GM12878 (cell line): Measurements from ENCODE around the gene TMEM250. TPM values are rescaled to one million over a fixed set of nuclear protein-coding genes. Genes with fewer than 3 reads are reported as not detected.

Source experiments
- ATAC-seq: fragments of 200-7000 bp; cut with Tn5 transposase; 3 replicates; pipeline ENCODE4 v1.9.1; 2020; ENCODE audit warnings: mild to moderate bottlenecking, moderate library complexity
- BruUV-seq: library from RNA; stranded (reverse); fragments of 400-500 nt; replicated peaks from 2 replicates; lab custom pipeline; 2021; lab: Mats Ljungman, UMichigan
- CTCF ChIA-PET: fragments of 300-600 bp; sonication (Branson Sonifier 250); formaldehyde crosslinking; extraction: SDS; loops from one replicate; lab custom pipeline; 2021; ENCODE audit warnings: inconsistent platforms; lab: Yijun Ruan, JAX
- POLR2A ChIA-PET: fragments of 350-600 bp; formaldehyde crosslinking; extraction: SDS; loops from one replicate; lab custom pipeline; 2021; ENCODE audit warnings: inconsistent platforms; lab: Charles Lee
- RAD21 ChIA-PET: fragments of 300-600 bp; sonication (Branson Sonifier 250); formaldehyde crosslinking; loops from one replicate; lab custom pipeline; 2023; ENCODE audit warnings: antibody characterized with exemption; ENCODE audit not compliant: unreplicated experiment; lab: Charles Lee
- SMC1A ChIA-PET: fragments of 300-600 bp; sonication (Branson Sonifier 250); formaldehyde crosslinking; loops from one replicate; lab custom pipeline; 2023; ENCODE audit not compliant: unreplicated experiment, uncharacterized antibody; lab: Charles Lee
- DNase-seq: peaks from one replicate; pipeline ENCODE4 v3.0.0-alpha.2; 2011; ENCODE audit warnings: low read depth, low spot score
- FAIRE-seq: peaks from 3 replicates; lab custom pipeline; 2011; peaks lifted over from hg19 to GRCh38; lab: Jason Lieb, UNC
- H2AFZ ChIP-seq: 2 replicates; pipeline ENCODE4 v1.6.0; 2011; ENCODE audit warnings: low read depth, low read length, control low read depth; ENCODE audit not compliant: control insufficient read depth
- H3K27ac ChIP-seq: 2 replicates; pipeline ENCODE4 v1.5.1; 2011; ENCODE audit warnings: control low read depth; ENCODE audit not compliant: control insufficient read depth, insufficient read depth
- H3K27me3 ChIP-seq, 2 experiments: replicated peaks in 1 of 2; 2 replicates each; pipeline versions ENCODE4 v1.6.0 to v1.6.1; 2011; ENCODE audit warnings: low read length in 1 of 2; ENCODE audit not compliant: control insufficient read depth in 2 of 2, insufficient read depth in 2 of 2
- H3K36me3 ChIP-seq, 2 experiments: 2 replicates each; pipeline ENCODE4 v1.5.1; 2011; ENCODE audit warnings: low read length in 1 of 2; ENCODE audit not compliant: control insufficient read depth in 2 of 2, insufficient read depth in 2 of 2
- H3K4me1 ChIP-seq: 2 replicates; pipeline ENCODE4 v1.6.1; 2011; ENCODE audit warnings: mild to moderate bottlenecking, low read length, moderate library complexity, mixed read lengths; ENCODE audit not compliant: control insufficient read depth, insufficient read depth
- H3K4me2 ChIP-seq: 2 replicates; pipeline ENCODE4 v1.6.0; 2011; ENCODE audit warnings: control low read depth; ENCODE audit not compliant: control insufficient read depth, insufficient read depth
- H3K4me3 ChIP-seq: fragments of 200-600 bp; sonication (generic); 2 replicates; pipeline ENCODE4 v1.5.1; 2016
- H3K79me2 ChIP-seq: 2 replicates; pipeline ENCODE4 v1.6.0; 2011; ENCODE audit warnings: low read length; ENCODE audit not compliant: control insufficient read depth, insufficient read depth
- H3K9ac ChIP-seq: 2 replicates; pipeline ENCODE4 v1.8.0; 2011; ENCODE audit warnings: low read length, control low read depth, mixed read lengths; ENCODE audit not compliant: control insufficient read depth, insufficient read depth
- H3K9me3 ChIP-seq: replicated peaks from 3 replicates; pipeline ENCODE4 v1.5.1; 2011; ENCODE audit warnings: mild to moderate bottlenecking, low read length; ENCODE audit not compliant: control insufficient read depth, insufficient read depth
- H4K20me1 ChIP-seq: 2 replicates; pipeline ENCODE4 v1.6.0; 2011; ENCODE audit not compliant: control insufficient read depth, insufficient read depth
- ASH2L ChIP-seq: fragments of 300-600, 200-600 bp; sonication (generic); IDR thresholded peaks from 2 replicates; pipeline ENCODE4 v1.6.1; 2017; ENCODE audit warnings: low read depth, mild to moderate bottlenecking, borderline replicate concordance
- BMI1 ChIP-seq: fragments of 450-650 bp; IDR thresholded peaks from 2 replicates; pipeline ENCODE4 v1.6.1; 2016; ENCODE audit warnings: mild to moderate bottlenecking, moderate library complexity, borderline replicate concordance
- CHD4 ChIP-seq: fragments of 200-600 bp; sonication (generic); IDR thresholded peaks from 2 replicates; pipeline ENCODE4 v1.6.1; 2016; ENCODE audit warnings: mild to moderate bottlenecking
- DPF2 ChIP-seq: fragments of 450-650 bp; IDR thresholded peaks from 2 replicates; pipeline ENCODE4 v1.6.1; 2017; ENCODE audit warnings: mild to moderate bottlenecking
- E2F8 ChIP-seq: fragments of 450-650 bp; IDR thresholded peaks from 2 replicates; pipeline ENCODE4 v1.6.1; 2018; ENCODE audit warnings: mild to moderate bottlenecking, low read depth, moderate library complexity; ENCODE audit not compliant: partially characterized antibody
- ELK1 ChIP-seq: IDR thresholded peaks from 2 replicates; pipeline ENCODE4 v1.6.1; 2012; ENCODE audit warnings: low read depth, low read length, improper control_type of control experiment
- EP300 ChIP-seq, 2 experiments: fragments of 150-350 bp in 1 of 2; IDR thresholded peaks; 2 replicates each; pipeline ENCODE4 v1.6.1; 2011 to 2012; ENCODE audit warnings: low read depth in 2 of 2, low read length in 2 of 2, borderline replicate concordance in 1 of 2, improper control_type of control experiment in 1 of 2, inconsistent platforms in 1 of 2; ENCODE audit not compliant: control insufficient read depth in 1 of 2
- IKZF1 ChIP-seq: fragments of 450-650 bp; conservative IDR thresholded peaks from 2 replicates; pipeline ENCODE4 v1.6.1; 2017; ENCODE audit warnings: antibody characterized with exemption, mild to moderate bottlenecking
- KAT2A ChIP-seq: conservative IDR thresholded peaks from 2 replicates; pipeline ENCODE4 v1.6.1; 2011; ENCODE audit warnings: low read depth, low read length; ENCODE audit not compliant: control insufficient read depth
- MYB ChIP-seq: fragments of 150-350 bp; IDR thresholded peaks from 2 replicates; pipeline ENCODE4 v1.6.1; 2014; ENCODE audit warnings: mild to moderate bottlenecking, low read depth, low read length, borderline replicate concordance
- NBN ChIP-seq: fragments of 450-650 bp; IDR thresholded peaks from 2 replicates; pipeline ENCODE4 v1.6.1; 2016
- RBBP5 ChIP-seq: fragments of 200-600 bp; sonication (generic); conservative IDR thresholded peaks from 2 replicates; pipeline ENCODE4 v1.6.1; 2016
- REST ChIP-seq: IDR thresholded peaks from 2 replicates; pipeline ENCODE4 v1.6.1; 2012; ENCODE audit warnings: mild to moderate bottlenecking, low read depth, low read length
- SRF ChIP-seq, 2 experiments: IDR thresholded peaks; 2 replicates each; pipeline ENCODE4 v1.6.1; 2011; ENCODE audit warnings: low read depth in 2 of 2, low read length in 2 of 2, mild to moderate bottlenecking in 1 of 2, moderate library complexity in 1 of 2
- STAT1 ChIP-seq: fragments of 450-650 bp; conservative IDR thresholded peaks from 2 replicates; pipeline ENCODE4 v1.6.1; 2014; ENCODE audit warnings: antibody characterized with exemption, mild to moderate bottlenecking
- TAF1 ChIP-seq: IDR thresholded peaks from 2 replicates; pipeline ENCODE4 v1.6.1; 2011; ENCODE audit warnings: mild to moderate bottlenecking, low read depth, low read length, borderline replicate concordance
- TCF7 ChIP-seq: IDR thresholded peaks from 2 replicates; pipeline ENCODE4 v1.6.1; 2014; ENCODE audit warnings: antibody characterized with exemption, borderline replicate concordance
- WRNIP1 ChIP-seq: IDR thresholded peaks from 2 replicates; pipeline ENCODE4 v1.6.1; 2011; ENCODE audit warnings: low read depth, low read length, improper control_type of control experiment, borderline replicate concordance
- ZNF274 ChIP-seq: IDR thresholded peaks from one replicate; pipeline ENCODE4 v1.8.0; 2011; ENCODE audit not compliant: insufficient read length, insufficient read depth
- ZZZ3 ChIP-seq: IDR thresholded peaks from 2 replicates; pipeline ENCODE4 v1.6.1; 2011; ENCODE audit warnings: low read depth; ENCODE audit not compliant: control insufficient read depth, insufficient read length
- WGBS: methylation state at CpG from one replicate; pipeline ENCODE4 v1.1.6; 2016; ENCODE audit warnings: low lambda C conversion rate; ENCODE audit not compliant: insufficient replicate concordance, insufficient coverage; ENCODE audit errors: missing lambda C conversion rate; 5-methylcytosine and 5-hydroxymethylcytosine counted together
- in situ Hi-C: fragments of 300-500 bp; cut with MboI; formaldehyde crosslinking; loops from 9 replicates; pipeline ENCODE4 v1.14.3; 2018; ENCODE audit warnings: mixed read lengths
- intact Hi-C: fragments of 100-400 bp; cut with micrococcal nuclease; formaldehyde crosslinking; loops from one replicate; pipeline ENCODE4 v1.14.2; 2022; ENCODE audit not compliant: unreplicated experiment
- polyA plus RNA-seq, 11 experiments: library from polyadenylated mRNA; depleted of rRNA in 4 of 11; unstranded in 6 of 11; stranded (reverse) in 5 of 11; fragments of >200 nt; fragmentation: Nextera tagmentation in 4 of 11; fragmentation: Illumina TruSeq in 1 of 11; extraction: Ambion mirVana in 4 of 11; extraction: Trizol in 1 of 11; gene quantifications; 1 replicate in 1 of 11; 2 replicates in 10 of 11; pipeline versions ENCODE4 v1.2.1 to v1.2.3, GENCODE V29; 2011 to 2016; ENCODE audit warnings: inconsistent platforms in 2 of 11, missing spikeins in 2 of 11, low read depth in 1 of 11
- total RNA-seq, 4 experiments: library from RNA; depleted of rRNA in 3 of 4; stranded (reverse); fragments of >200 nt in 3 of 4; fragmentation: Illumina TruSeq in 1 of 4; extraction: Trizol in 1 of 4; gene quantifications; 2 replicates each; pipeline versions ENCODE4 v1.2.1 to v1.2.3, GENCODE V29; 2013 to 2021

Gene TMEM250
- total and polyA plus RNA-seq, 10 of the 15 experiments (the other 5 are each of a cell fraction or from before 2014, with no cell fraction given), result 0.39 to 39.9 (median 8.5) TPM

- H3K27me3 ChIP-seq, result no peaks in the 10 kb centered on the region
- H3K4me1 ChIP-seq, result no peaks in the 10 kb centered on the region
- BruUV-seq, result no TSS peak
- peaks cover 0 to 2% of the 10 kb centered on the region in 2 experiments; a peak in 2 of 4 replicates for H3K36me3 ChIP-seq
- no peak for FAIRE-seq
- H3K4me3 ChIP-seq, result no peak overlapping the region
- H3K27ac ChIP-seq, result no peak overlapping the region
- H3K9ac ChIP-seq, result no peak overlapping the region
- CTCF ChIA-PET, result no interaction called here
- no peak overlapping the region for H2AFZ ChIP-seq
- no peak for ATAC-seq
- TF ChIP-seq ZZZ3 (no peak), E2F8 (no peak), TCF7 (no peak), ASH2L (no peak), NBN (no peak), STAT1 (no peak), KAT2A (no peak), RBBP5 (no peak), CHD4 (no peak), IKZF1 (no peak), SRF (IDR thresholded peaks at IDR 0.05; ENCODE audit: low read depth in 2 of 2, low read length in 2 of 2) (no peak), BMI1 (no peak), TAF1 (no peak), REST (no peak), EP300 (IDR thresholded peaks at IDR 0.05; ENCODE audit: borderline replicate concordance in 1 of 2, control insufficient read depth in 1 of 2, low read depth in 2 of 2, low read length in 2 of 2) (no peak), MYB (no peak), ELK1 (no peak), DPF2 (no peak), ZNF274 (no peak), WRNIP1 (no peak)
- TF ChIP-seq, all 136 proteins: peak for 0
- Histone ChIP-seq H3K4me2 (no peak overlapping the region), H3K79me2 (no peaks in the 10 kb centered on the region), H3K9me3 (no peaks in the 10 kb centered on the region), H4K20me1 (no peaks in the 10 kb centered on the region)
- DNase-seq, result no peak
- 50% methylated on average over 8 of the region's 8 CpGs for WGBS
- POLR2A ChIA-PET, result interaction anchor here (0.6 kb wide), 1 partner anchor 11 kb away, joined by 3 read pairs; no protein-coding TSS in a partner anchor
- SMC1A ChIA-PET, result no interaction called here
- in situ Hi-C loops, result no loop called here
- RAD21 ChIA-PET, result no interaction called here
- intact Hi-C loops, result no loop called here
These were observed 41.2 kb downstream of the TMEM250 start for GRCh38 chr9:136077491-136077890.
